Fibroblast of skin of left biceps (primary cell): Measurements from ENCODE around the gene LGR6.
"Not testable (repeated sequence)": the region's sequence is repeated elsewhere in the genome, so short reads cannot be mapped to it uniquely, and the experiment has no call there.

Experiments used
- DNase-seq, 2 experiments: peaks; one replicate each; pipeline ENCODE4 v3.0.0-alpha.2; 2013; ENCODE audit warnings: low read depth in 2 of 2

Gene LGR6

DNA sequence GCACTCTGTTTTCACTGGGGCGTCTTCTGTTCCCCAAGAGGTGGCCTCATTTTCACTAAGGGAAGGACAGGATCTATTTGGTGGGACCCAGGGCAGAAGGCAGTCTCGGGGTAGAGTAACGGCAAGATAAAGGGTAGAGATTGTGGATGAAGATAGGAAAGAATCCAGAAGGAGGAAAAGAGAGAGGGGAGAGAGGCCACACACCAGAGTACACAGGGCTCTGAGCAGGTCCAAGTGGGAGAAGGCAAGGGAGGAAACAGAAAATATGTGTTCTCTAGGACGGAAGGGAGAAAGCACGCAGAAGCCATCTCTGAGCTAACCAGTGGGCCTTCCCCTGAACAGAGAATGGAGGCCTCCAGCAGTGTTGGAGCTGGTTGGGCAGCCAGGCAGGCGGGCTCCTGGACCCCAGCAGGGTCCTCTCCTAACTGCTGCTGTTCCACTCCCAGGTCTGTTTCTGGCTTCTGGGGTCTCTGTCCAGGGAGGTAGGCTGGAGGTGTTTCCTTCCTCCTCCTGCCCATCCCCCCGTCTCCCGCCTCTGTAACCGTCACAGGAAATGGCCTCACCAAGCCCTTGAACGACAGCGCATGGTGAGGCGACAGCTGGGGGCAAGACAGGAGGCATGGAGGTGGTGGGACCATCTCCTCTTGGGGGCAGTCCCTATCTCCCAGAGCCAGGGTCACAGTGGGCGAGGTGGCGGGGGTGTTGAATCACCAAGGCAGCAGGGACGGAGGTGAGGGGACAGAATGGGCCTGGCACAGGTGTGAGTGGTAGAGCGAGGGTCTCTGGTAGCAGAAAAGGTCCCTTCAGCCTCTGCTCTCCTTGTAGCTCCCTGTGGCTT is 33.8 kb upstream of the LGR6 start:
- DNase-seq, result no peak

DNA sequence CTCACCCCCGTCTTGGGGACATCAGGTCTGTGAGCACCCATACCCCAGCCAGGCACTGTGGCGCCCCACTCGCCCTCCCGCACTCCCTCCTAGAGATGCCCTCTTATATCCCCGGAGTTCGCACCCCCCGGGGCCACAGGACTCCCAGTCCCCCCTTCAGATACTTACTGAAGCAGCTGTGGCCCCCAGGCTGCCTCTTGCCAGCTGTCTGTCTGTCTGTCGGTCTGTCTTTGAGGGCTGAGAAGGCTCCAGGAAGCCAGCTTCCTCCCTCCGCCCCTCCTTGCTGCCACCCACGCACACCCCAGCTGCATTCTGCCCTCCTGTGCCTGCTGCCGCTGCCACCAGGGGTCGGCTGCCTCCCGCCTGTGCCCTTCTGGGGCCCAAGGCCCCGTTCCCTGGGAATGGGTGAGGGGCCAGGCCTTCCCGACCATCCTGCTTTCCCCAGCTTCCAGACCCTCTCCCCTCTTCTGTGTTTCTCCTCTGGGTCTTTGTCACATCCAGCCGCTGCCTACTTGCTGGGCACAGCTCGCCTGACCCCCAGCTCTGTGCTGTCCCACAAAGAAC is 33.1 kb upstream of the LGR6 start, which contains the start of gene PTPN7:
Gene PTPN7, minus strand, starts transcription at position 226 of the 564 bp plus-strand sequence. CDS start 1,200 bp downstream, outside the sequence.
- no peak for DNase-seq

DNA sequence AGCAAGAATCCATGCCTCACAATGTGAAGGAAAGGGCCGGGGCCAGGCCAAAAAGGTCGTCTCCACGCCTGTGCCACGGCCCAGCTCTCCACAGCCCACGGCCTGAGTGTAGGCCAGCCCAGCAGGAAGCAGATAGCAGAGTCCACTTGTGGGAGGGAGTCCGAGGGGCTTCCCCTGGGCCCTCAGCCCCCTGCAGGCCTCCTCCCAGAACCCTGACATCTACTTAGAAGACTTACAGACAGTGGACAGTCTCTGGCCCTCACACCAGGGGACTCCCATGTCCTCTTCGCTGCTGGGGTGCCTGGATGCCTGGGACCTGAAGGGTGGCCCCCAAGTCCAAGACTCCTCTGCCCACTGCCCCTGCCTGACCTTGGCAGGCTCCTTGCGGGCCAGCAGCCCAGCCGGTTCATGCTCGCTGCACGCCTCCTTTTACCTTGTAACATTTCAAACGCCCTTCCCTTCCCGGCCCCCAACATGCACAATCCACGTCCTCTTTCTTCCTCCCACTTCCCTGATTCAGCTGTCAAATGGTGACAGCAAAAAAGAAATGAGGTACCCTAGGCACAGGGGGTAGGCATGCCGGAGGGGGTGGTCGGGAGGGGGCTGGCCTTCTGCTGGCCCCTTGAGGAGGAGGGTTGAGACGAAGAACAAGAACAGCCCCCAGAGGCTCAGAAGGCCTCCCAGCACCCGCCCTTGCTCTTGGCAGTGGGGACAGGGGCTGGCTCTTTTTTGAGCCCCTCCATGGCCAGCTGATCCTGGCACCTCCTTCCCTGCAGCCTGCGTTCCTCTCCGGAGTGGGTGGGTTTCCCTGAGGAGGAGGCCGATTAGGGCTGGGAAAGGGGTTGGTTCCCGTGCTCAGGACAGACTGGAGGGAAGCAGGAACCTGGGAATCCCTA is 32.2 kb upstream of the LGR6 start:
- no peak for DNase-seq

DNA sequence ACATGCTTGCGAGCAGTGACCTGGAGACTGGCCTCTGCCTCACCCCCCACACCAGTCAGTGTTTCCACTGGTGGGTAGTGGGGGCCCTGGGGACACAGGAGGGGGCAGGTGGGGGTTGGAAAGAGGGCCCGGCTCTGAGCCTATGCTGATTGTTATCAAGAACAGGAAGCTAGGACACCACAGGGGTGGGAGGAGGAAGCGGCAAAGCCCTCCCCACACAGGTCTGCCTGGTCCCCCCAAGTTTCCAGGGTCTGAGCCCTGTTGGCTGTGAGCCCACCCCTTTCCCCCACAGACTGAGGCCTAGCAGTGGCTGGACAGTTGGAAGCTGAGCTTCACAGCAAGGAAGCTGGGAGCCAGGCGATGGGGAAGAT is 31.6 kb upstream of the LGR6 start:
- DNase-seq, result no peak

DNA sequence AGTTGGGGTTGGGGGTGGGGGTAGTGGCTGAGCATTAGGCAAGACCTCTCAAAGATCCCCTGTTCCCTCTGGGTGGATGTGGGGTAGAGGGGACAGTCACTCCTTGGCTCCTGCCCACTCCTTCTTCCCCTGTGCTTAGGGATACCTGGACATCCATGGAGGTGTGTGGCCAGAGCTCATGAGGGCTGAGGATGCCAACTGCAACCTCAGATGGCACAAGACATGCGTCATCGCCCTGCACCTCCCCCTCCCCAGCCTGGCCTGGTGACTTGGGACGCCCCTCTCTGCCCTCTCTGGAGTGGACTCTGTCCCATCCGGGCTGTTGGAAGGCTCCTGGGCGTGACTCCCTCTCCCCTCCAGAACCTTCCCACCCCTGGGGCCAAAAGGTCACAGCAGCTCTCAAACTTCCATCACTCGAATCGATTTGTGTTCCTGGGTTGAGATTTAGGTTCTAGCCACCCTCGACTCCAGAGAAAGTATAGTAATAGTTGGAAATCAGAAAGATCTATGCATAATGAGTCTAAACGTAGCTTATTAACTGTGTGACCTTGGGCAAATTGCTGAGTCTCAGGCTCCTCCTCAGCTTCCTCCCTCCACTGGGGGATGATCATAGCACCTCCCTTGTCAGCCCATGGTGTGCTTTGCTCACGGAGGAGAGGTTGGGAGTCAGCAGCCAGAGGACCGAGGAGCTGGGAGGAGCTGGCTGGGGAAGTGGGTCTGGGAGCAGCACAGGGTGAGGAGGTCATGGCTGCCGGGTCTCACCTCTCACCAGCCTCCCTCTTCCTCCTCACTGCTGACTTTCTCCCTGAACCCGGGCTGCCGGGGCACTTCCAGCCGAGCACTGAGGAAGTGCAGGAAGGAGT is 30.9 kb upstream of the LGR6 start:
- DNase-seq, result no peak

DNA sequence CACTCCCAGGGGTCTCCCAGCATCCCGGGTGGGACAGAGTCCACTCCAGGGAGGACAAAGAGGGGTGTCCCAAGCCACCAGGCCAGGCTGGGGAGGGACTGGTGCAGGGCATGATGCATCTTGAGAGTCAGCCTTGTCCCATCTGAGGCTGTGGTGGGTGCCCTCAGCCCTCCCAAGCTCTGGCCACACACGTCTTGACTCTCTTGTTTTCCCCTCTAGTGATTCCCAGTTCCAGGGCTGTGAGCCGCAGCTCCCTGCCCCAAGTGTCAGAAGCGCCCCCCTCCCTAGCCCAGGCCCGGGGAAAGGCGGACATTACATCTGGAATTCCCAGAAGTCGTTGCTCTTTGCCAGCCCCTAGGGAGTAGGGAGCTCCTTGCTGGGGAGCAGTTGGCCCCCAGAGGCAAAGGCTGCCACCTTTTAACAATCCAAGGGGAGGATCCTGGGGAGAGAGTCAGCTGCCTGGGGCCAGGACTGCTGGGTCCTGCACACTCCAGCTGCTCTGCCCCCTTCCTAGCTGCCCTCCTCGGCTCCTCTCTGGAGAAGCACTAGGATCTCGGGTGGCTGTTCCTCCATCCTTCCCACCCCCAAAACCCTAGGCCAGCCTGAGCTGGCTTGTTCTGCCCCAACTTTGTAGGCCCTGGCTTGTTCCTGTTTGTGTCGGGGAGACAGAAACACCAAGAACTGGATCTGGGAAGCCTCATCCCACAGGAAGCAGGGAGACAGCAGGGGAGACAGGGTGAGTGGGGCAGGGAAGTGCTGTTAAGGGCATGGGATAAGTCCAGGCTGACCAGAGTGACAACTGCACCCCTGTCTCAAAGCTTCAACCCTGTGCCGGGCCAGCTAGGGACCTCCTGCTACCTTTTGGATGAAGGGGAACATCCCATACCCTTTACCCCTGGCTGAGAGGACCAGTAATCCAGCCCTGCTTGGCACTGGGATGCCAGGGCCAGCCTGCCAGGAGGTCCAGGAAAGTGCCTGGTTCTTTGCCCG is 30.0 kb upstream of the LGR6 start:
- no peak for DNase-seq

DNA sequence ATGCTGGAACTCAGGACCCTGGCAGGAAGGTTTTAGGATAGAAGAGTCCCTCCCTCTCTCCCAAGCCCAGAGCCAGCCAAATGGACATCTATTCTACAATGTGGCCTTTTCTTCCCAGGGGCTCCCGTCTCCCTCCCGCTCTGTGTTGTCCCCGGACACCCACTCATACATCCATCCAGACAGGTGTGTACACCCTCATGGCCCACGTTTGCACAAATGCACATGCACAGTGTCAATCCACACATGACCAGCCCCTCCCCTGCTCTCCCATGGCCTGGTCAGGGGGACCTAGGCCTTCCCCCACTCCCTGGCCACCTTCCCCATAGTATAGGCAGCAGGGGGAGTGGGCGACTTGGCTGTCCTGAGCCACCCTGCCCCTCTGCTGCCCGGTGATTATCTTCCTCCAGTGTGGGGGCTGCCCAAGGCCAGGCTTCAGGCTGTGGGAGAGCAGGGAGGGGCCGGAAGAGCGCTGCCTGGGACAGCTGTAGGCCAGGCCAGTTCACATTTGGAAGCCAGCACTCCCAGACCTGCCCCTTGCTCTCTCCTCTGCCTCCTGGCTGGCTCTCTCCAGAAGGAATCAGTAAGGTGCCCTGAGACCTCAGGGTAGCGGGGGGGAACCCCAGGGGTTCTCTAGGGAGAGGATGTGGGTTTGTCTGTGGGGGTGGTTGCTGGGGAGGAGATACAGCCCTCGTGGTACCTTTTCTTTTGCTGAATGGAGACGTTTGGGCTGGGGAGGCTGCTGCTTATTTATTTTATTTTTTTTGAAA is 29.1 kb upstream of the LGR6 start:
- DNase-seq, result no peak

DNA sequence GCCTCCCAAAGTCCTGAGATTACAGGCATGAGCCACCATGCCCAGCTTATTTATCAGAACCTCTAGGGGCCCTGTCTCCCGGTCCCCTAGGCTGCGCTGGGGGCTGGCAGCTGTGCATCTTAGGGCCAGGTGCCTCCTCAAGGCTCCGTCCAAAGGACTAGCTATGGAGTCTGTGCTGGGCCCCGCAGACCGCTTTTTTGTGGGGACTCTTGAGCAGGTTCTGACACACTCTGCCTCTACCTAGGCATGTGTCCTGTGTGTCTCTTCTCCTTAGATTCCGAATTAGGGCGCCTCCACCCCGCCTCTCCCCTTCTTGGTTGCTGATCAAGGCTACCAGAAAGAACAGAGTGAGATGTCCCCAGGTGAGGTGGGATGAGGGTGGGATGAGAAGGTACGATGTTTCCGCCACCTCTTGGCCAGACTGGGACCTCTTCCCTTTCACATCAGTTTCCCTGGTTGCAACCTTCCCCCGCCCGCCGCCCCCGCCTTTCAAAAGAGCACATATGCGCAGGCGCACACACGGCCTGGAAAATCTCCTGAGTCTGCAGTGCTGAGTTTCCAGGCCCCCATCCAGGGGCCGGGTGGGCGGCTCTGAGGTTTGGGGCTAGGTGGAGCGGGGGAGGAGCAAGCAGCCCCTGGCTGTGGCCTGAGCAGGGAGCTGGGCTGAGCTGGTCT is 28.2 kb upstream of the LGR6 start:
- DNase-seq, result no peak

DNA sequence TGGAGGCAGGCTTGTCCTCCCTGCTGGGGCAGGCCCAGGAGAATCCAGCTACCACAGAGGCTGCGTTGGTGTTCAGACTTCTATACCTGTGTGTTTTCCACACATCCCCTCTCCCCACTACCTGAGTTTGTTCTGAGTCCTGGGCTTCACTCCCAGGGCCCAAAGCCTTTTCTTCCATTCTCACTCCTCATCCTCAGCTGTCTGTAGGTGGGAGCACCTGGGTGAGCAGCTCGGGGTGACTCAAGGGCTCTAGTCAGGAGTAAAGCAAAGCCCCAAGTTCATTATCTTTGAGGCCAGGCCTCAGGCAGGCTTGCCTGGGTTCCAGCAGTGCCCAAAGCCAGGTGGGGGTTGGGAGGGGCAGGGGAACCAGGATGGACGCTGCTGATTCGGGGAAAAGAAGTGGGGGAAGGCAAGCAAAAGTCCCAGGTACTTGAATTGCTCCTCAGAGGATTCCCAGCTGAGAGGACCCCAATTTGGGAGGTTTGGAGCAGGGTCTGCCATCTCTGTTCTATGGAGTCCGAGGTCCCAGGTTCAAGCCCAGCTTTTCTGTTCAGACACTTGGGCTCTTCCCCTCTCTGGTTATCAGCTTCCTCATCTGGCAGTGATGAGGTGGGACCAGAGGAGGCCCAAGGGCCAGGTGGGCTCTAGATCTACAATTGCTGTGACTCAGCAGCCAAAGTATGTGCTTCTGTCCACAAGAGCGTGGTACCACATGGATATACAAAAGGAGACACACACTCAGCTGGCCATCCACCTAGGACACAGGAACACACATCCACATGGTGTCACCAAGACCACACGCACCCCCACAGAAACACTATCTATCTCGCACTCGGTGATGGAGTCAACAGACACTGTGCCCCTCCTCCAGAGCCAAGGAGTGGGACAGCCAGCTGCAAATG is 27.4 kb upstream of the LGR6 start:
- DNase-seq, result no peak

DNA sequence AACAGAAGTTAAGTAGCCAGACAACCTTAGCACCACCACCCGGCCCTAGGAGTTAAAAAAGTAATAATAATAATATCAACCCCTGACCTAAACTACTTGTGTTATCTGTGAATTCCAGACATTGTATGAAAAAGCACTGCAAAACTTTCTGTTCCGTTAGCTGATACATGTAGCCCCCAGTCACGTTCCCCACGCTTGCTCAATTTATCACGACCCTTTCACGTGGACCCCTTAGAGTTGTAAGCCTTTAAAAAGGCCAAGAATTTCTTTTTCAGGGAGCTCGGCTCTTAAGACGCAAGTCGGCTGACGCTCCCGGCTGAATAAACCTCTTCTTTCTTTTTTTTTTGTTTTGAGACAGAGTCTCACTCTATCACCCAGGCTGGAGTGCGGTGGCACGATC is 26.5 kb upstream of the LGR6 start:
- DNase-seq, result not testable (repeated sequence)

DNA sequence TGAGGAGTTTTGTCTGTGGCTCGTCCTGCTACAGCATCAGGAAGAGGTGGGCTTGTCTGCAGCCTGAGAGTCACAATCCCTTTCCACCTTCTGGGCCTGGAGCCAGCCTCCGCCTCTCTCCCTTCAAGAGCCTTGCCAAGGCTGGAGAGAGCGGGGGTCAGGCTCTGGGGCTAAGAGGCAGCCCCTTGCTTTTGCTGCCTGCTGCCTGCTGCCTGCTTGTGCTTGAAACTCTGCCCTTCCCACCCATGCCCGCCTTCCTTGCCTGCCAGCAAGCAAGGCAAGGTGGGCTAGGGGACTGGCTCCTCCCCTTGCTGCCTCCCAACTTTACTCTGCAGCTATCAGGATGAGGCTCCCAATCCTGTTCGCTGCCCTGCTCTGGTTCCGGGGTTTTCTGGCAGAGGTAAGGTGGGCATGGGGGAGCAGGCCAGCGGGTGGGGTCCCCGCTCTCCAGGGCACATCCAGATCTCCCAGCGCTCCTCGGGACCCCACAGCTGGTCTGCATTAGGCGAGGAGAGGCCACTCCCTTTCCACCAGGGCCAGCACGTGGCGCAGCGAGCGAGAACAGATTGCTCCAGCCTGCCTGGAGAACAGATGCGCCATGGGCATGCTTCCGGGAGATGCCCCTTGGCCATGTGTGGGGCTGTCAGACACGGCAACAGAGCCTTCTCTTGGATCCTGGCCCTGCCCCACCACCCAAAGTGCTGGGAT is 25.7 kb upstream of the LGR6 start:
- no peak for DNase-seq

DNA sequence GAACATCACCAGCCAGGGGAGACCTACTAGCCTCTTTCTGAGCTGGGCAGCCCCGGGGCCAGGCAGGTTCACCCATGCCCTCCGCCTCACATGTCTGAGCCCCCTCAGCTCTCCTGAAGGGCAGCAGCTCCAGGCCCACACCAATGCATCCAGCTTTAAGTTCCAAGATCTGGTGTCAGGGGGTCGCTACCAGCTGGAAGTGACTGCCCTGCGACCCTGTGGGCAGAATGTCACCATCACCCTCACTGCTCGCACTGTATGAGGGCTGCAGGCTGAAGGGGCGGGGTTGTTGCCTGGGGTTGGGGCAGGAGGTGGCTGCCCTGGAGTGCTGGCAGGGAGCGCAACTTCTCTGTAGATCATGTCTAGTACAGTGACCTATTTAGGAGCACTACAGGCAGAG is 24.7 kb upstream of the LGR6 start:
- no peak for DNase-seq

DNA sequence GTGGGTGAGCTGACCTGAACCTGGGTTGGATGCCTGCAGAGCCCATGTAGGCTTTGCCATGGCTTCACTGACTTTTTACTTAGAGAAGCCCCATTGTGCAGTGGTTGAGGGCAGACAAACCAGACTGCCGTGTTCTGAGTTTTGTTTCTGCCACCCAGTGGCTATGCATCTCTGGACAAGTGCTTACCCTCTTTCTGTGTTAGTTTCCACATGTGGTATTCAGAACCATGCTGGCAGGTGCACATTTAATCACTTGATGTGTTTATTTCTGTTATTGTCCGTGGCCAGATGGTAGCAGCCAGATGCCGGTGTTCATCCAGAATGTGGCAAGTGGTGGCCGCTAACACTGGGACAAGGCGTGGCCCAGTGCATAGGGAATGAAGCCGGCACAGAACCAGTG is 22.9 kb upstream of the LGR6 start:
- no peak for DNase-seq

DNA sequence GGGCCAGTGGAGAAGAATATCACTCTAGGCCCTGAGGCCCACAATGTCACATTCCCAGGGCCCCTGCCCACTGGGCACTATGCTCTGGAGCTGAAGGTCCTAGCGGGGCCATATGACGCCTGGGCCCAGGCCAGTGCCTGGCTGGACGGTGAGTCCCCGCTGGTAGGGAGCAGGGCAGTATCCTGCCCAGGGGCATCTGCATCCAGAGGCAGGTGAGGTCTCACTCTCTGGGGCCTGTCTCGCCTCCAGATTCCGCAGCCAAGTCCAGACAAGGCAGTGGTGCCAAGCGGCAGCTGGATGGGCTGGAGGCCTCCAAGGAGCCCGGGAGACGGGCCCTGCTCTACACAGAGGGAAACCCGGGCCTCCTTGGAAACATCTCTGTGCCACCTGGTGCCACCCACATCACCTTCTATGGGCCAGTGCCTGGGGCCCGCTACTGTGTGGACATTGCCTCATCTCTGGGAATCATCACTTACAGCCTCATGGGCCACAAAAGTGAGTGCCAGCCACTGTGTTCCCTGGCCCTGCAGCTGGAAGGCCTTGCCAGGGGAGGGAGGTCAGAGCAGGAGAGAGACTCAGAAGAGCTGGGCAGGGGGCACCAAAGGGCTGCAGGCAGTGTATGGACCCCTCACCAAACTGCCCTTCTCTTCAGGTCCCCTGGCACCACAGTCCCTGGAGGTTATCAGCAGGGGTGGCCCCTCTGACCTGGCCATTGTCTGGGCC is 22.1 kb upstream of the LGR6 start:
- no peak for DNase-seq

DNA sequence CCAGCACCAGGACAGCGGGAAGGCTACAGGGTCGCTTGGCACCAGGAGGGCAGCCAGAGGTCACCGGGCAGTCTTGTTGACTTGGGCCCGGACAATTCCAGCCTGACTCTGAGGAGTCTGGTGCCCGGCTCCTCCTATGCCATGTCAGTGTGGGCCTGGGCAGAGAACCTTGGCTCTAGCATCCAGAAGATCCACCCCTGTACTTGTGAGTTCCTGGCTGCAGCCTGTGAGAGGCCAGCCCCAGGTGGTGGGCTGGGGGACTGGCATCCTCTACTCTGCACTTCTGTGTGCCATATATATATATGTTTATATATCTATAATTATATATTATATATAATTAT is 21.6 kb upstream of the LGR6 start:
- no peak for DNase-seq

DNA sequence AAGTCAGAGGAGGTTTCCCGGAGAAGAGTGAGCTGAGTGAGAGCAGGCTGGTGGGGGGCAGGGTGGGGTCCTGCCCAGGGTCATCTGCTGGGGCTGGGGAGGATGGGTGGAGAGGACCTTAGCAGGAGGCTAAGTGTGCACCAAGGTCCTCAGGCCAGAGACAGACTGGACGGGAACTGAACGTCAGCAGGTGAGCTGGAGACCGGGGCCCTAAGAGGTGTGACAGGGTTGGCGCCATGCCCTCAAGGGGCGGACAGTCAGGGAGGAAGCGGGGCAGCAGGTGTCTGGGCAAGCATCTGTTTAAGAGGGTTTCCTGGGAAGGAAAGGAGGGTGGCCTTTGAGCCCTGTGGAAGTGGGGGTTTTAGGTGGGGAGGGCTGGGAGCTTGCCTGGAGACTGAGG is 19.6 kb upstream of the LGR6 start:
- DNase-seq, result no peak
